H1 (cell line): ENCODE measurements around the gene ORMDL3. TPM values are rescaled to one million over a fixed set of nuclear protein-coding genes. Genes with fewer than 3 reads are reported as not detected.

Experiments
- CTCF ChIA-PET: fragments of 300-600 bp; sonication (Branson Sonifier 250); formaldehyde crosslinking; loops from one replicate; lab custom pipeline; 2021; ENCODE audit not compliant: partially characterized antibody; lab: Charles Lee
- POLR2A ChIA-PET: fragments of 300-600 bp; sonication (Branson Sonifier 250); formaldehyde crosslinking; loops from one replicate; lab custom pipeline; 2021; ENCODE audit warnings: inconsistent platforms; ENCODE audit not compliant: partially characterized antibody; lab: Charles Lee
- DNase-seq, 2 experiments: peaks; one replicate each; pipeline versions ENCODE4 v3.0.0 to v3.0.0-alpha.2; 2010 to 2022; ENCODE audit warnings: low spot score in 2 of 2, low read depth in 1 of 2, mixed read lengths in 1 of 2
- FAIRE-seq: peaks from 2 replicates; lab custom pipeline; 2011; peaks lifted over from hg19 to GRCh38; lab: Jason Lieb, UNC
- H2AFZ ChIP-seq: 2 replicates; pipeline ENCODE4 v1.8.1; 2012; ENCODE audit warnings: low read length, inconsistent platforms
- H2AK5ac ChIP-seq: 2 replicates; pipeline ENCODE4 v1.6.1; 2013; ENCODE audit warnings: low read depth, low read length
- H2BK120ac ChIP-seq: replicated peaks from 2 replicates; pipeline ENCODE3; 2013; ENCODE audit warnings: low read depth, low read length, inconsistent platforms
- H2BK12ac ChIP-seq: 2 replicates; pipeline ENCODE4 v1.6.1; 2013; ENCODE audit warnings: low read depth, low read length
- H2BK15ac ChIP-seq: 2 replicates; pipeline ENCODE4 v1.6.1; 2013; ENCODE audit warnings: low read length
- H2BK20ac ChIP-seq: 2 replicates; pipeline ENCODE4 v1.6.1; 2013; ENCODE audit warnings: low read length
- H2BK5ac ChIP-seq: 2 replicates; pipeline ENCODE4 v1.6.1; 2013; ENCODE audit warnings: low read depth, low read length
- H3K14ac ChIP-seq: 2 replicates; pipeline ENCODE4 v1.6.1; 2013; ENCODE audit warnings: inconsistent platforms; ENCODE audit not compliant: insufficient read length
- H3K18ac ChIP-seq: 2 replicates; pipeline ENCODE4 v1.6.1; 2013; ENCODE audit warnings: low read length; ENCODE audit errors: extremely low read depth
- H3K23ac ChIP-seq: 2 replicates; pipeline ENCODE4 v1.6.1; 2013; ENCODE audit warnings: inconsistent platforms; ENCODE audit not compliant: insufficient read length
- H3K23me2 ChIP-seq: 2 replicates; pipeline ENCODE4 v1.6.1; 2013; ENCODE audit warnings: low read depth, low read length
- H3K27ac ChIP-seq: 2 replicates; pipeline ENCODE4 v1.6.1; 2011; ENCODE audit warnings: low read depth, low read length, inconsistent platforms
- H3K27me3 ChIP-seq, 4 experiments: replicated peaks in 1 of 4; 1 replicate in 1 of 4; 2 replicates in 3 of 4; pipeline versions ENCODE4 v1.6.1 to v1.8.1; 2011 to 2013; ENCODE audit warnings: low read length in 3 of 4, mild to moderate bottlenecking in 3 of 4, inconsistent platforms in 2 of 4, mixed read lengths in 2 of 4, moderate library complexity in 1 of 4; ENCODE audit not compliant: control insufficient read depth in 3 of 4, insufficient read depth in 3 of 4; ENCODE audit errors: extremely low read depth in 1 of 4
- H3K36me3 ChIP-seq, 4 experiments: 2 replicates each; pipeline versions ENCODE4 v1.6.1 to v1.8.1; 2011 to 2013; ENCODE audit warnings: mild to moderate bottlenecking in 4 of 4, low read length in 3 of 4, moderate library complexity in 2 of 4, control low read depth in 1 of 4, inconsistent platforms in 1 of 4; ENCODE audit not compliant: insufficient read depth in 4 of 4, control insufficient read depth in 2 of 4
- H3K4ac ChIP-seq: replicated peaks from 2 replicates; pipeline ENCODE3; 2013; ENCODE audit warnings: low read length, low read depth, mixed read lengths, inconsistent platforms; ENCODE audit not compliant: insufficient read length
- H3K4me1 ChIP-seq, 4 experiments: replicated peaks in 1 of 4; 1 replicate in 1 of 4; 2 replicates in 3 of 4; pipeline versions ENCODE4 v1.6.1 to v1.8.1; 2011 to 2013; ENCODE audit warnings: low read length in 3 of 4, inconsistent platforms in 2 of 4, mixed read lengths in 1 of 4; ENCODE audit not compliant: insufficient read depth in 4 of 4, control insufficient read depth in 3 of 4
- H3K4me2 ChIP-seq, 2 experiments: 2 replicates each; pipeline versions ENCODE4 v1.6.1 to v1.8.1; 2011 to 2013; ENCODE audit warnings: low read depth in 2 of 2, low read length in 2 of 2, control low read depth in 1 of 2, inconsistent platforms in 1 of 2, mild to moderate bottlenecking in 1 of 2; ENCODE audit not compliant: insufficient read depth in 1 of 2
- H3K4me3 ChIP-seq, 4 experiments: fragments of 200-600, 300-600 bp in 1 of 4; sonication (generic), shearing (Covaris generic), sonication (Bioruptor Twin) in 1 of 4; 2 replicates each; pipeline versions ENCODE4 v1.5.1 to v1.8.1; 2011 to 2016; ENCODE audit warnings: low read length in 4 of 4, low read depth in 3 of 4, control low read depth in 2 of 4, inconsistent platforms in 2 of 4, mild to moderate bottlenecking in 2 of 4, mixed read lengths in 1 of 4, moderate library complexity in 1 of 4; ENCODE audit not compliant: insufficient read depth in 2 of 4; ENCODE audit errors: extremely low read depth in 1 of 4
- H3K56ac ChIP-seq: replicated peaks from 2 replicates; pipeline ENCODE3; 2013; ENCODE audit warnings: low read depth, mild to moderate bottlenecking, mixed read lengths, low read length, inconsistent platforms; ENCODE audit not compliant: insufficient read length
- H3K79me1 ChIP-seq: 2 replicates; pipeline ENCODE4 v1.6.1; 2013; ENCODE audit warnings: low read depth, low read length, control low read depth
- H3K79me2 ChIP-seq, 2 experiments: 2 replicates each; pipeline versions ENCODE4 v1.6.1 to v1.8.1; 2012 to 2013; ENCODE audit warnings: low read length in 2 of 2, mild to moderate bottlenecking in 2 of 2, inconsistent platforms in 1 of 2; ENCODE audit not compliant: insufficient read depth in 2 of 2, control insufficient read depth in 1 of 2
- H3K9ac ChIP-seq, 4 experiments: replicated peaks in 1 of 4; 1 replicate in 1 of 4; 2 replicates in 3 of 4; pipeline versions ENCODE4 v1.6.1 to v1.8.1; 2011 to 2013; ENCODE audit warnings: low read depth in 3 of 4, low read length in 3 of 4, control low read depth in 2 of 4, mild to moderate bottlenecking in 2 of 4, moderate library complexity in 2 of 4, inconsistent platforms in 1 of 4; ENCODE audit errors: extremely low read depth in 1 of 4
- H3K9me3 ChIP-seq, 2 experiments: 2 replicates each; pipeline versions ENCODE4 v1.6.1 to v1.8.1; 2012 to 2013; ENCODE audit warnings: mild to moderate bottlenecking in 2 of 2, moderate library complexity in 2 of 2, control low read depth in 1 of 2, inconsistent platforms in 1 of 2, low read depth in 1 of 2, low read length in 1 of 2, mixed read lengths in 1 of 2; ENCODE audit not compliant: insufficient read depth in 2 of 2
- H4K20me1 ChIP-seq, 2 experiments: replicated peaks in 1 of 2; 2 replicates each; pipeline versions ENCODE3 to v1.8.1; 2011 to 2013; ENCODE audit warnings: inconsistent platforms in 2 of 2, low read length in 2 of 2, mild to moderate bottlenecking in 1 of 2; ENCODE audit not compliant: insufficient read depth in 2 of 2, control insufficient read depth in 1 of 2
- H4K5ac ChIP-seq: 2 replicates; pipeline ENCODE4 v1.6.1; 2013; ENCODE audit warnings: low read length, low read depth, mixed read lengths, inconsistent platforms; ENCODE audit not compliant: insufficient read length
- H4K8ac ChIP-seq: 2 replicates; pipeline ENCODE4 v1.8.0; 2013; ENCODE audit warnings: mild to moderate bottlenecking, moderate library complexity, low read length, inconsistent platforms; ENCODE audit not compliant: insufficient read depth; ENCODE audit errors: extremely low read depth
- H4K91ac ChIP-seq: replicated peaks from 2 replicates; pipeline ENCODE3; 2013; ENCODE audit warnings: low read length, mixed read lengths, inconsistent platforms; ENCODE audit not compliant: insufficient read length
- KDM4A ChIP-seq: IDR thresholded peaks from one replicate; pipeline ENCODE4 v1.7.1; 2012; ENCODE audit warnings: low read depth, mild to moderate bottlenecking, moderate library complexity, low read length, inconsistent platforms; ENCODE audit not compliant: severe bottlenecking
- RXRA ChIP-seq: IDR thresholded peaks from 2 replicates; pipeline ENCODE4 v1.6.1; 2011; ENCODE audit warnings: low read depth, mild to moderate bottlenecking, low read length, moderate library complexity; ENCODE audit not compliant: insufficient read depth
- WGBS, 2 experiments: shearing (Covaris generic) in 1 of 2; methylation state at CpG; one replicate each; pipeline versions ENCODE4 v1.1.6 to v1.1.7; 2013 to 2015; ENCODE audit warnings: low lambda C conversion rate in 2 of 2, mixed read lengths in 2 of 2, inconsistent platforms in 1 of 2, low coverage in 1 of 2, missing lambda C conversion rate in 1 of 2; ENCODE audit not compliant: insufficient replicate concordance in 2 of 2, insufficient coverage in 1 of 2, insufficient read length in 1 of 2; ENCODE audit errors: extremely low coverage in 1 of 2, missing lambda C conversion rate in 1 of 2; 5-methylcytosine and 5-hydroxymethylcytosine counted together
- polyA plus RNA-seq, 7 experiments: library from polyadenylated mRNA; depleted of rRNA in 3 of 7; stranded (reverse) in 5 of 7; unstranded in 2 of 7; fragments of >200 nt in 5 of 7; fragments of 200-250 nt in 2 of 7; gene quantifications; 1 replicate in 5 of 7; 2 replicates in 1 of 7; 4 replicates in 1 of 7; pipeline versions ENCODE4 v1.2.1 to v1.2.3, GENCODE V29; 2011 to 2013; ENCODE audit warnings: missing spikeins in 2 of 7, mixed read lengths in 2 of 7
- total RNA-seq: library from RNA; stranded (reverse); fragmentation: NEBNext Ultra II Directional; extraction: Animal tissue kit (Norgen Biotek cat#: 25700); gene quantifications from 2 replicates; pipeline ENCODE4 v1.2.1, GENCODE V29; 2021

ORMDL3 gene
- total and polyA plus RNA-seq, 2 of the 8 experiments (the other 6 are each of a cell fraction or from before 2014, with no cell fraction given), result 50.4 to 108 TPM

- Histone ChIP-seq H4K5ac (no peak overlapping the region), H3K79me2 (no peaks in the 10 kb centered on the region), H3K4me1 (peaks cover 0 to 16% (median 7%) of the 10 kb centered on the region in 4 experiments; a peak in 6 of 7 replicates), H3K9me3 (no peaks in the 10 kb centered on the region), H4K8ac (peak overlapping the region; percentile 37; the same call in 1 of the 2 replicates), H2BK12ac (peak overlapping the region; percentile 84; the same call in 1 of the 2 replicates), H2BK120ac (no peak overlapping the region), H4K20me1 (no peaks in the 10 kb centered on the region), H4K91ac (peak overlapping the region; percentile 1), H3K56ac (no peak overlapping the region), H3K4me2 (peak overlapping the region; percentile 72 to 99), H3K27ac (no peak overlapping the region), H3K18ac (peak overlapping the region; percentile 6), H2BK15ac (no peak overlapping the region; the same call in 1 of the 2 replicates), H3K9ac (peak overlapping the region in 2 of 4 experiments; percentile 45 to 49; a peak in 4 of 7 replicates), H3K4me3 (peak overlapping the region; percentile 33 to 60 (median 49); a peak in 7 of 8 replicates), H2BK20ac (no peak overlapping the region), H2AFZ (no peak overlapping the region), H3K79me1 (0 out of 2 replicates have a peak, but pooled peaks cover 2% of the 10 kb centered on the region), H2BK5ac (peak overlapping the region; percentile 79; the same call in 1 of the 2 replicates), H3K23me2 (peaks cover 2% of the 10 kb centered on the region; the same call in 1 of the 2 replicates), H3K23ac (no peak overlapping the region), H3K27me3 (peaks cover 0 to 5% (median 2%) of the 10 kb centered on the region in 4 experiments; a peak in 3 of 7 replicates), H3K14ac (no peak overlapping the region), H2AK5ac (no peak overlapping the region; the same call in 1 of the 2 replicates), H3K36me3 (no peaks in the 10 kb centered on the region), H3K4ac (peak overlapping the region; percentile 5)
- DNase-seq, result no peak
- POLR2A ChIA-PET, result interaction anchor here (1.4 kb wide), 1 partner anchor 18 kb away, joined by 5 read pairs; no protein-coding TSS in a partner anchor
- TF ChIP-seq KDM4A (peak; percentile 34), RXRA (no peak)
- WGBS, 2 experiments, result 63% methylated on average over 22 of the region's 22 CpGs; no CpG with 5 or more reads in 1 of the 2 experiments
- FAIRE-seq, result no peak
- CTCF ChIA-PET, result interaction anchor here (2.0 kb wide), 1 partner anchor 12 kb away, joined by 7 read pairs; no protein-coding TSS in a partner anchor
These were observed 24.7 kb upstream of the ORMDL3 start for GRCh38 chr17:39951924-39952679.
